HepG2 (cell line): ENCODE measurements around the gene TNFAIP2. TPM values are rescaled to one million over a fixed set of nuclear protein-coding genes. Genes with fewer than 3 reads are reported as not detected.

Source experiments
- ATAC-seq: fragments of 200-7000 bp; cut with Tn5 transposase; 3 replicates; pipeline ENCODE4 v1.9.1; 2020; ENCODE audit warnings: mild to moderate bottlenecking, moderate library complexity
- BruUV-seq: library from RNA; stranded (reverse); fragments of 400-500 nt; replicated peaks from 2 replicates; lab custom pipeline; 2021; lab: Mats Ljungman, UMichigan
- CTCF ChIA-PET: fragments of 300-600 bp; formaldehyde crosslinking; extraction: SDS; loops from one replicate; lab custom pipeline; 2021; ENCODE audit warnings: low total read pairs, inconsistent platforms, low intra/inter-chr PET ratio; lab: Yijun Ruan, JAX
- POLR2A ChIA-PET: fragments of 350-600 bp; sonication (Branson Sonifier 250); formaldehyde crosslinking; loops from one replicate; lab custom pipeline; 2020; ENCODE audit warnings: antibody characterized with exemption, inconsistent platforms; lab: Yijun Ruan, JAX
- DNase-seq: peaks from one replicate; pipeline ENCODE4 v3.0.0-alpha.2; 2015; ENCODE audit warnings: low spot score
- FAIRE-seq: peaks from 3 replicates; lab custom pipeline; 2011; peaks lifted over from hg19 to GRCh38; lab: Jason Lieb, UNC
- H2AFZ ChIP-seq: one replicate; pipeline ENCODE4 v1.6.1; 2011; ENCODE audit warnings: low read length, inconsistent platforms
- H3K27ac ChIP-seq: fragments of 300-600 bp; 3 replicates; pipeline ENCODE4 v1.8.0; 2011; ENCODE audit warnings: mixed run types, mild to moderate bottlenecking, mixed read lengths, low read length, inconsistent platforms; ENCODE audit not compliant: insufficient read depth; ENCODE audit errors: extremely low read length
- H3K27me3 ChIP-seq, 2 experiments: fragments of 200-600 bp in 1 of 2; 2 replicates in 1 of 2; 3 replicates in 1 of 2; pipeline versions ENCODE4 v1.6.0 to v1.8.0; 2011; ENCODE audit warnings: low read length in 2 of 2, mild to moderate bottlenecking in 2 of 2, moderate library complexity in 2 of 2, inconsistent platforms in 1 of 2; ENCODE audit not compliant: insufficient read depth in 2 of 2, control insufficient read depth in 1 of 2
- H3K36me3 ChIP-seq, 2 experiments: fragments of 200-600 bp in 1 of 2; replicated peaks in 1 of 2; 2 replicates in 1 of 2; 3 replicates in 1 of 2; pipeline versions ENCODE4 v1.5.1 to v1.8.0; 2011; ENCODE audit warnings: low read length in 2 of 2, inconsistent platforms in 1 of 2; ENCODE audit not compliant: insufficient read depth in 2 of 2, control insufficient read depth in 1 of 2
- H3K4me1 ChIP-seq: 2 replicates; pipeline ENCODE4 v1.5.1; 2012; ENCODE audit warnings: low read length, inconsistent platforms; ENCODE audit not compliant: insufficient read depth
- H3K4me2 ChIP-seq: 2 replicates; pipeline ENCODE4 v1.6.0; 2011; ENCODE audit warnings: low read depth, low read length, inconsistent platforms
- H3K4me3 ChIP-seq, 3 experiments: fragments of 200-600 bp in 1 of 3; sonication (generic), shearing (Covaris generic) in 1 of 3; replicated peaks in 1 of 3; 2 replicates each; pipeline ENCODE4 v1.5.1; 2011 to 2016; ENCODE audit warnings: low read length in 3 of 3, inconsistent platforms in 2 of 3, low read depth in 2 of 3, mild to moderate bottlenecking in 2 of 3, control low read depth in 1 of 3, mixed read lengths in 1 of 3; ENCODE audit not compliant: insufficient read depth in 1 of 3
- H3K79me2 ChIP-seq: one replicate; pipeline ENCODE4 v1.6.1; 2011; ENCODE audit warnings: low read length, inconsistent platforms; ENCODE audit not compliant: insufficient read depth
- H3K9ac ChIP-seq: 2 replicates; pipeline ENCODE4 v1.6.0; 2011; ENCODE audit warnings: mild to moderate bottlenecking, low read depth, low read length, inconsistent platforms; ENCODE audit not compliant: insufficient read depth
- H3K9me3 ChIP-seq: 2 replicates; pipeline ENCODE4 v1.5.1; 2012; ENCODE audit warnings: mild to moderate bottlenecking, low read length
- H4K20me1 ChIP-seq: 2 replicates; pipeline ENCODE4 v1.6.0; 2011; ENCODE audit warnings: inconsistent platforms, mild to moderate bottlenecking, low read length, moderate library complexity; ENCODE audit not compliant: insufficient read depth
- BCL6 ChIP-seq: IDR thresholded peaks from 2 replicates; pipeline ENCODE4 v1.6.1; 2016; ENCODE audit warnings: missing genetic modification reagents, missing compliant biosample characterization
- EEA1 ChIP-seq: sonication (generic); formaldehyde crosslinking; IDR thresholded peaks from 2 replicates; pipeline ENCODE4 v1.5.1; 2020; ENCODE audit warnings: mild to moderate bottlenecking, missing genetic modification reagents, borderline replicate concordance
- MNT ChIP-seq: fragments of 450-650 bp; IDR thresholded peaks from 2 replicates; pipeline ENCODE4 v1.6.1; 2016
- PATZ1 ChIP-seq: sonication (generic); formaldehyde crosslinking; IDR thresholded peaks from 2 replicates; pipeline ENCODE4 v1.4.0; 2020; ENCODE audit warnings: missing genetic modification reagents
- ZNF234 ChIP-seq: sonication (generic); formaldehyde crosslinking; conservative IDR thresholded peaks from 2 replicates; pipeline ENCODE4 v1.5.1; 2020; ENCODE audit warnings: mild to moderate bottlenecking, missing genetic modification reagents
- ZNF770 ChIP-seq: sonication (generic); formaldehyde crosslinking; IDR thresholded peaks from 2 replicates; pipeline ENCODE4 v1.5.0; 2020; ENCODE audit warnings: mild to moderate bottlenecking, missing genetic modification reagents
- ZNF773 ChIP-seq: sonication (generic); formaldehyde crosslinking; IDR thresholded peaks from 2 replicates; pipeline ENCODE4 v1.4.0; 2020; ENCODE audit warnings: missing genetic modification reagents, borderline replicate concordance
- ZSCAN25 ChIP-seq: sonication (generic); formaldehyde crosslinking; IDR thresholded peaks from 2 replicates; pipeline ENCODE4 v1.8.0; 2022; ENCODE audit warnings: mild to moderate bottlenecking, missing genetic modification reagents
- WGBS: methylation state at CpG from one replicate; pipeline ENCODE4 v1.1.6; 2017; ENCODE audit warnings: low lambda C conversion rate; 5-methylcytosine and 5-hydroxymethylcytosine counted together
- in situ Hi-C: cut with HindIII; loops from 2 replicates; pipeline ENCODE4 v1.10.0; 2017; ENCODE audit warnings: low pct_unique_long_range_greater_than_20kb; ENCODE audit not compliant: extremely low pct_ligation_motif_present
- intact Hi-C: fragments of 100-400 bp; cut with micrococcal nuclease; formaldehyde crosslinking; loops from one replicate; pipeline ENCODE4 v1.10.0; 2022; ENCODE audit not compliant: unreplicated experiment
- polyA plus RNA-seq, 8 experiments: library from polyadenylated mRNA; depleted of rRNA in 3 of 8; stranded (reverse) in 7 of 8; unstranded in 1 of 8; fragments of >200 nt; fragmentation: Illumina TruSeq in 4 of 8; extraction: Trizol in 4 of 8; gene quantifications; 2 replicates each; pipeline versions ENCODE4 v1.2.1 to v1.2.3, GENCODE V29; 2011 to 2016; ENCODE audit warnings: low read depth in 4 of 8, missing spikeins in 1 of 8, mixed read lengths in 1 of 8; ENCODE audit not compliant: insufficient read depth in 1 of 8
- total RNA-seq, 5 experiments: library from RNA; depleted of rRNA; stranded (reverse); fragments of >200 nt; fragmentation: Illumina TruSeq; extraction: Trizol; gene quantifications; 2 replicates each; pipeline ENCODE4 v1.2.3, GENCODE V29; 2016; ENCODE audit warnings: low read depth in 1 of 5

TNFAIP2 gene
- total and polyA plus RNA-seq, 2 of the 13 experiments (the other 11 are each of a cell fraction or from before 2014, with no cell fraction given), result 0.46 to 1.5 TPM

GRCh38 chr14:103137689-103138300, 14.5 kb downstream of the TNFAIP2 start:
- Histone ChIP-seq H3K4me3 (no peak overlapping the region), H3K27me3 (peaks cover 2 to 35% of the 10 kb centered on the region in 2 experiments; a peak in 2 of 5 replicates), H3K36me3 (no peaks in the 10 kb centered on the region), H3K4me1 (peaks cover 36% of the 10 kb centered on the region), H3K4me2 (no peak overlapping the region), H3K79me2 (no peaks in the 10 kb centered on the region), H2AFZ (no peak overlapping the region), H3K27ac (no peak overlapping the region), H3K9ac (no peak overlapping the region), H4K20me1 (no peaks in the 10 kb centered on the region), H3K9me3 (no peaks in the 10 kb centered on the region)
- in situ Hi-C loops (no loop called here), intact Hi-C loops (no loop called here)
- no peak for DNase-seq
- ChIA-PET POLR2A (no interaction called here), CTCF (no interaction called here)
- FAIRE-seq, result no peak
- TF ChIP-seq MNT (peak; percentile 80), ZNF234 (CRISPR knock-in tag) (no peak)
- 55% methylated on average over 7 of the region's 22 CpGs for WGBS
- ATAC-seq, result no peak
- BruUV-seq, result no TSS peak

GRCh38 chr14:103138301-103139131, 15.3 kb downstream of the TNFAIP2 start:
- intact Hi-C loops, result no loop called here
- FAIRE-seq, result no peak
- TF ChIP-seq EEA1, result no peak
- 0 out of 2 replicates have a peak, but pooled peaks have one; percentile 25 for TF ChIP-seq ZNF770 (CRISPR knock-in tag)
- 0 out of 2 replicates have a peak, but pooled peaks have one; percentile 16 for TF ChIP-seq PATZ1
- no peak for TF ChIP-seq BCL6
- TF ChIP-seq ZNF773, result no peak
- peak; percentile 46; the same call in 1 of the 2 replicates for TF ChIP-seq ZSCAN25

More at GRCh38 chr14:103138301-103139131, 15.3 kb downstream of the TNFAIP2 start:
- no peak for DNase-seq
- WGBS, result 36% methylated on average over 18 of the region's 66 CpGs
- peak; percentile 43 for ATAC-seq
- Histone ChIP-seq H3K4me1 (peaks cover 34% of the 10 kb centered on the region), H3K27ac (no peak overlapping the region), H3K9me3 (no peaks in the 10 kb centered on the region), H3K79me2 (no peaks in the 10 kb centered on the region), H3K36me3 (no peaks in the 10 kb centered on the region), H4K20me1 (no peaks in the 10 kb centered on the region), H2AFZ (no peak overlapping the region), H3K4me3 (peak overlapping the region in 1 of 3 experiments; percentile 48; a peak in 1 of 6 replicates), H3K27me3 (peaks cover 3 to 40% of the 10 kb centered on the region in 2 experiments; a peak in 2 of 5 replicates), H3K4me2 (peak overlapping the region; percentile 53; the same call in 1 of the 2 replicates), H3K9ac (no peak overlapping the region)
- BruUV-seq, result no TSS peak
- CTCF ChIA-PET, result no interaction called here
- POLR2A ChIA-PET, result interaction anchor here (1.4 kb wide), 1 partner anchor 195 kb away, joined by 3 read pairs; the partner anchor contains the start of gene EIF5
- in situ Hi-C loops, result no loop called here
